IMR-90 (cell line): ENCODE data around the gene COL5A2.

Experiments used
- ELK1 ChIP-seq: fragments of 150-350 bp; IDR thresholded peaks from 2 replicates; pipeline ENCODE4 v1.6.1; 2016; ENCODE audit warnings: low read depth, mild to moderate bottlenecking, low read length, moderate library complexity, borderline replicate concordance
- POLR2A ChIP-seq: IDR thresholded peaks from 2 replicates; pipeline ENCODE4 v1.6.1; 2012; ENCODE audit warnings: mild to moderate bottlenecking, low read depth, low read length
- RFX5 ChIP-seq: IDR thresholded peaks from 2 replicates; pipeline ENCODE4 v1.8.0; 2012; ENCODE audit warnings: low read depth, mild to moderate bottlenecking, low read length, moderate library complexity
- TF ChIP-seq, protein P1 (sequence below): conservative IDR thresholded peaks from 2 replicates; pipeline ENCODE4 v1.5.1; 2012; ENCODE audit warnings: mild to moderate bottlenecking, low read depth, low read length, improper control_type of control experiment

GRCh38 chr2:189000221-189000620 is 179.3 kb downstream of the COL5A2 start:
- TF ChIP-seq, protein P1, sequence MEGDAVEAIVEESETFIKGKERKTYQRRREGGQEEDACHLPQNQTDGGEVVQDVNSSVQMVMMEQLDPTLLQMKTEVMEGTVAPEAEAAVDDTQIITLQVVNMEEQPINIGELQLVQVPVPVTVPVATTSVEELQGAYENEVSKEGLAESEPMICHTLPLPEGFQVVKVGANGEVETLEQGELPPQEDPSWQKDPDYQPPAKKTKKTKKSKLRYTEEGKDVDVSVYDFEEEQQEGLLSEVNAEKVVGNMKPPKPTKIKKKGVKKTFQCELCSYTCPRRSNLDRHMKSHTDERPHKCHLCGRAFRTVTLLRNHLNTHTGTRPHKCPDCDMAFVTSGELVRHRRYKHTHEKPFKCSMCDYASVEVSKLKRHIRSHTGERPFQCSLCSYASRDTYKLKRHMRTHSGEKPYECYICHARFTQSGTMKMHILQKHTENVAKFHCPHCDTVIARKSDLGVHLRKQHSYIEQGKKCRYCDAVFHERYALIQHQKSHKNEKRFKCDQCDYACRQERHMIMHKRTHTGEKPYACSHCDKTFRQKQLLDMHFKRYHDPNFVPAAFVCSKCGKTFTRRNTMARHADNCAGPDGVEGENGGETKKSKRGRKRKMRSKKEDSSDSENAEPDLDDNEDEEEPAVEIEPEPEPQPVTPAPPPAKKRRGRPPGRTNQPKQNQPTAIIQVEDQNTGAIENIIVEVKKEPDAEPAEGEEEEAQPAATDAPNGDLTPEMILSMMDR: no peak
- no peak for TF ChIP-seq ELK1
- TF ChIP-seq POLR2A: no peak
- TF ChIP-seq RFX5: no peak
